A549 (cell line): ENCODE data around the gene ATP4A. TPM values are rescaled to one million over a fixed set of nuclear protein-coding genes. Genes with fewer than 3 reads are reported as not detected.

ENCODE experiments used
- ATAC-seq, 2 experiments: fragments of 200-7000 bp in 1 of 2; fragments of >200 bp in 1 of 2; cut with Nextera tagmentation in 1 of 2; cut with Tn5 transposase in 1 of 2; 3 replicates each; pipeline versions ENCODE4 v1.8.0 to v1.9.1; 2018 to 2020; ENCODE audit warnings: mild to moderate bottlenecking in 1 of 2, moderate library complexity in 1 of 2
- CTCF ChIA-PET: fragments of 300-600 bp; sonication (Branson Sonifier 250); formaldehyde crosslinking; extraction: SDS; loops from one replicate; lab custom pipeline; 2021; ENCODE audit warnings: antibody characterized with exemption, inconsistent platforms; lab: Yijun Ruan, JAX
- POLR2A ChIA-PET: fragments of 350-600 bp; formaldehyde crosslinking; extraction: SDS; loops from one replicate; lab custom pipeline; 2021; ENCODE audit warnings: antibody characterized with exemption, inconsistent platforms; lab: Yijun Ruan, JAX
- DNase-seq, 2 experiments: peaks; one replicate each; pipeline versions ENCODE4 v3.0.0 to v3.0.0-alpha.2; 2011 to 2016; ENCODE audit warnings: low read depth in 1 of 2, low spot score in 1 of 2
- FAIRE-seq: peaks from 2 replicates; lab custom pipeline; 2011; peaks lifted over from hg19 to GRCh38; lab: Jason Lieb, UNC
- H3K27ac ChIP-seq, 2 experiments: fragments of >200 bp; sonication (Bioruptor Twin); formaldehyde crosslinking; 3 replicates each; pipeline ENCODE4 v1.5.1; 2016 to 2017
- H3K4me1 ChIP-seq: fragments of >200 bp; sonication (Bioruptor Twin); formaldehyde crosslinking; 3 replicates; pipeline ENCODE4 v1.6.1; 2016
- H3K4me2 ChIP-seq: fragments of >200 bp; sonication (Bioruptor Twin); formaldehyde crosslinking; 3 replicates; pipeline ENCODE4 v1.6.1; 2016
- H3K4me3 ChIP-seq: fragments of >200 bp; sonication (Bioruptor Twin); formaldehyde crosslinking; 3 replicates; pipeline ENCODE4 v1.5.1; 2016
- H3K9me3 ChIP-seq: fragments of >200 bp; sonication (Bioruptor Twin); formaldehyde crosslinking; 3 replicates; pipeline ENCODE4 v1.6.1; 2016
- CEBPB ChIP-seq, 2 experiments: fragments of >200 bp in 1 of 2; sonication (Bioruptor Twin) in 1 of 2; formaldehyde crosslinking in 1 of 2; IDR thresholded peaks; 2 replicates each; pipeline ENCODE4 v1.6.1; 2012 to 2016
- E2F6 ChIP-seq: IDR thresholded peaks from 2 replicates; pipeline ENCODE4 v1.6.1; 2012; ENCODE audit warnings: low read depth, borderline replicate concordance
- EHMT2 ChIP-seq: fragments of 200-600 bp; sonication (generic); IDR thresholded peaks from 2 replicates; pipeline ENCODE4 v1.6.1; 2016; ENCODE audit warnings: antibody characterized with exemption, low read depth, mild to moderate bottlenecking, moderate library complexity
- ESRRA ChIP-seq: fragments of 150-350 bp; IDR thresholded peaks from 2 replicates; pipeline ENCODE4 v1.6.1; 2014; ENCODE audit warnings: mild to moderate bottlenecking, low read length, borderline replicate concordance
- FOSB ChIP-seq: fragments of 250-450 bp; sonication (Bioruptor Pico); IDR thresholded peaks from 2 replicates; pipeline ENCODE4 v1.5.0; 2020; ENCODE audit warnings: mild to moderate bottlenecking, moderate library complexity
- FOXS1 ChIP-seq: fragments of 250-450 bp; sonication (Bioruptor Pico); IDR thresholded peaks from 2 replicates; pipeline ENCODE4 v1.5.0; 2020; ENCODE audit warnings: mild to moderate bottlenecking, moderate library complexity
- GATA3 ChIP-seq: IDR thresholded peaks from 2 replicates; pipeline ENCODE4 v1.6.1; 2012; ENCODE audit warnings: borderline replicate concordance
- HEYL ChIP-seq: fragments of 250-450 bp; sonication (Bioruptor Pico); IDR thresholded peaks from 2 replicates; pipeline ENCODE4 v1.8.0; 2021; ENCODE audit warnings: mild to moderate bottlenecking, moderate library complexity
- HOXB13 ChIP-seq: fragments of 250-450 bp; sonication (Bioruptor Pico); IDR thresholded peaks from 2 replicates; pipeline ENCODE4 v1.5.0; 2020; ENCODE audit warnings: low read depth, mild to moderate bottlenecking, moderate library complexity
- KDM5A ChIP-seq: fragments of 200-600 bp; sonication (generic); IDR thresholded peaks from 2 replicates; pipeline ENCODE4 v1.6.1; 2016; ENCODE audit warnings: antibody characterized with exemption, mild to moderate bottlenecking
- MAX ChIP-seq: IDR thresholded peaks from 2 replicates; pipeline ENCODE4 v1.6.1; 2012
- POLR2AphosphoS2 ChIP-seq: conservative IDR thresholded peaks from 2 replicates; pipeline ENCODE4 v1.6.1; 2012; ENCODE audit warnings: low read length, improper control_type of control experiment, inconsistent platforms
- RFX5 ChIP-seq: fragments of 450-650 bp; IDR thresholded peaks from 2 replicates; pipeline ENCODE4 v1.7.1; 2014; ENCODE audit warnings: antibody characterized with exemption, mild to moderate bottlenecking, moderate library complexity
- RNF2 ChIP-seq: fragments of 200-600 bp; sonication (generic); IDR thresholded peaks from 2 replicates; pipeline ENCODE4 v1.6.1; 2016; ENCODE audit warnings: low read depth, mild to moderate bottlenecking, antibody characterized with exemption, moderate library complexity, borderline replicate concordance
- ZC3H11A ChIP-seq: fragments of 450-650 bp; IDR thresholded peaks from 2 replicates; pipeline ENCODE4 v1.6.1; 2014; ENCODE audit warnings: antibody characterized with exemption, mild to moderate bottlenecking
- ZNF302 ChIP-seq: fragments of 250-450 bp; sonication (Bioruptor Pico); IDR thresholded peaks from 2 replicates; pipeline ENCODE4 v1.9.0; 2021; ENCODE audit warnings: inconsistent platforms, mild to moderate bottlenecking, moderate library complexity
- WGBS: methylation state at CpG from one replicate; pipeline ENCODE4 v1.1.6; 2017; ENCODE audit errors: missing lambda C conversion rate; 5-methylcytosine and 5-hydroxymethylcytosine counted together
- polyA plus RNA-seq, 4 experiments: library from polyadenylated mRNA; depleted of rRNA in 3 of 4; stranded (reverse); fragments of >200 nt; fragmentation: RNase III in 1 of 4; extraction: RNeasy Plus Mini Kit Qiagen cat#74134 plus additional on column Dnase treatment in 1 of 4; gene quantifications; 2 replicates in 3 of 4; 3 replicates in 1 of 4; pipeline ENCODE4 v1.2.3, GENCODE V29; 2011 to 2017
- TF ChIP-seq, protein P1 (sequence below): IDR thresholded peaks from 2 replicates; pipeline ENCODE4 v1.6.1; 2012
- TF ChIP-seq, protein P2 (sequence below): fragments of 250-450 bp; sonication (Bioruptor Pico); IDR thresholded peaks from 2 replicates; pipeline ENCODE4 v1.5.0; 2021; ENCODE audit warnings: mild to moderate bottlenecking, moderate library complexity, borderline replicate concordance

The ATP4A gene
- polyA plus RNA-seq, 2 of the 4 experiments (the other 2 are of a cell fraction) = not detected

DNA sequence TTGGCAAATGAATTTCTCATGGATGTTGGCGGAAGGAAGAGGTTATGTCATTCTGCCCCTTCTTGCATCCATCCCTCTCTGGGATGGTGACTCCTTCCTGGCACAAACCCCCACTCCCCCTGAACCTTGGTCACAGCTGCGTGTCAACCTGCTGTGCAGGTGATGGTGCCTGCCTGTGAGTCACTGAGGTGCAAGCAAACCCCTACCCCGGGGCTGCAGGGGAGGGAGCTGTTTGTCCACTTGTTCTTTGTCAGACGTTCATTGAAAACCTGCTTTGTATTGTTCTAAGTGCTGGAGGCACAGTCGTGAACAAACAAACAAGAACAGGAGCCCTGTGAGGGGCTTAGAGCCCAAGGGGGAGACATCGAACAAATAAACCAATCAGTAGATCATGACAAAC lies 32.2 kb downstream of the ATP4A start:
- no peak for ATAC-seq
- Histone ChIP-seq H3K4me1 (peaks cover 18% of the 10 kb centered on the region), H3K9me3 (no peaks in the 10 kb centered on the region), H3K4me3 (no peak overlapping the region)
- POLR2A ChIA-PET = interaction anchor here (1.0 kb wide), 1 partner anchor 21 kb away, joined by 3 read pairs; no protein-coding TSS in a partner anchor
- CTCF ChIA-PET = interaction anchor here (1.0 to 5.9 kb wide), 6 partner anchors 11 to 46 kb away, joined by 3 to 52 read pairs (median 4); no protein-coding TSS in a partner anchor
- 30% methylated on average over 6 of the region's 6 CpGs for WGBS
- TF ChIP-seq E2F6 (no peak), EHMT2 (no peak), MAX (no peak), GATA3 (no peak)
- TF ChIP-seq, protein P1, sequence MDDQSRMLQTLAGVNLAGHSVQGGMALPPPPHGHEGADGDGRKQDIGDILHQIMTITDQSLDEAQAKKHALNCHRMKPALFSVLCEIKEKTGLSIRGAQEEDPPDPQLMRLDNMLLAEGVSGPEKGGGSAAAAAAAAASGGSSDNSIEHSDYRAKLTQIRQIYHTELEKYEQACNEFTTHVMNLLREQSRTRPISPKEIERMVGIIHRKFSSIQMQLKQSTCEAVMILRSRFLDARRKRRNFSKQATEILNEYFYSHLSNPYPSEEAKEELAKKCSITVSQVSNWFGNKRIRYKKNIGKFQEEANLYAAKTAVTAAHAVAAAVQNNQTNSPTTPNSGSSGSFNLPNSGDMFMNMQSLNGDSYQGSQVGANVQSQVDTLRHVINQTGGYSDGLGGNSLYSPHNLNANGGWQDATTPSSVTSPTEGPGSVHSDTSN = no peak
- TF ChIP-seq, all 56 proteins: peak for 0
- DNase-seq (no peak), FAIRE-seq (peak; percentile 7)
- H3K27ac ChIP-seq = no peak overlapping the region
- no peak overlapping the region for H3K4me2 ChIP-seq

DNA sequence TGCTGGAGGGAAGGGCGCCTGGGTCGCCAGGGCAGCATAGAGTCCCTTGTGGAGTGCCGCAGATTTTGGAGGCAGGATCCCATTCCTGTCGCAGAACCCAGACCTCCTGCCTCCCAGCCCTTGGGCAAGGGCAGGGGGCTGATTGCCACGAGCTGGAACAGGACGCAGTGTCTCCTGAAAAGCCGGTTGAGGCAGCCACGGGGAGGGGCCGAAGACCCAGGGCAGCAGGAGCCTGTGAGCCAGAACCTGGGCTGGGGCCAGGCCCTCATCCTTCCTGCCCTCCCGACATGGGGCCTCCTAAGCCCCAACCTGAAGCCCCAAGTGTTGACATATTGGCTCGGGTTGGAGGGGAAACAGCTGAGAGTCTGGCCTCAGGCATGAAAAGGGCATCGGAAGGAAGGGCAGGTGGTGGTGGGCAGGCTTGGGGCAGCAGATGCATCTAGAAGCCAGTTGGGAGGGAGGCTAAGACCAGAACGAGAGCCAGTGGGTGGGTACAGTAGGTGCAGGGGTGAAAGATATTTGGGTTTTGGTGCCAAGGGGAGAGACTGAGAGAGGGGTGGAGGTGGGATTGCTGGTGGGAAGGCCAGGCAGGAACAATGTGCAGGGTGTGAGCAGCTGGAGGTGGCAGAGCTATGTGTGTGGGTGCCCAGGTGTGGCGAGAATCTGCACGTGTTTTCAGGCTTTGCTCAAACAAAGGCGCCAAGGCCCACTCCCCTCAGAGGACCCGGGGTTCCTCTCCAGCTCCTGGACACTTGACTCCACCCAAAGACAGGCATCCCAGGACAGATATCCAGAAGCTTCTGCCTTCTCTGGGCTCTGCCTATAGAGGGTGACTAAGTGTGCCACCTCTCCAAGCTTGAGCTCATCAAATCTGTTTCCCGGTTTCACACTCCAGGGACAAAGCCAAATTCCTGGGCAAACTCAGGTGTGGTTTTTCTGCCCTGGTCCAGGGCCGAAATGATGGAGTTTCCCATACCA lies 33.9 kb downstream of the ATP4A start:
- FAIRE-seq (no peak), ATAC-seq (no peak), DNase-seq (no peak)
- ChIA-PET POLR2A (interaction anchor here (1.2 to 1.6 kb wide), 2 partner anchors 11 to 19 kb away, joined by 3 read pairs; no protein-coding TSS in a partner anchor), CTCF (interaction anchor here (0.6 to 5.9 kb wide), 13 partner anchors 9 to 555 kb away, joined by 3 to 52 read pairs (median 4); partner anchors contain the start of gene DMKN)
- peaks cover 18% of the 10 kb centered on the region for H3K4me1 ChIP-seq
- H3K4me3 ChIP-seq = no peak overlapping the region
- H3K4me2 ChIP-seq = no peak overlapping the region
- no peak overlapping the region for H3K27ac ChIP-seq
- TF ChIP-seq KDM5A = no peak
- TF ChIP-seq, protein P2, sequence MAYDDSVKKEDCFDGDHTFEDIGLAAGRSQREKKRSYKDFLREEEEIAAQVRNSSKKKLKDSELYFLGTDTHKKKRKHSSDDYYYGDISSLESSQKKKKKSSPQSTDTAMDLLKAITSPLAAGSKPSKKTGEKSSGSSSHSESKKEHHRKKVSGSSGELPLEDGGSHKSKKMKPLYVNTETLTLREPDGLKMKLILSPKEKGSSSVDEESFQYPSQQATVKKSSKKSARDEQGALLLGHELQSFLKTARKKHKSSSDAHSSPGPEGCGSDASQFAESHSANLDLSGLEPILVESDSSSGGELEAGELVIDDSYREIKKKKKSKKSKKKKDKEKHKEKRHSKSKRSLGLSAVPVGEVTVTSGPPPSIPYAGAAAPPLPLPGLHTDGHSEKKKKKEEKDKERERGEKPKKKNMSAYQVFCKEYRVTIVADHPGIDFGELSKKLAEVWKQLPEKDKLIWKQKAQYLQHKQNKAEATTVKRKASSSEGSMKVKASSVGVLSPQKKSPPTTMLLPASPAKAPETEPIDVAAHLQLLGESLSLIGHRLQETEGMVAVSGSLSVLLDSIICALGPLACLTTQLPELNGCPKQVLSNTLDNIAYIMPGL (CRISPR knock-in tag) = no peak
- TF ChIP-seq ESRRA = no peak
- TF ChIP-seq, protein P1 = no peak
- no peak for TF ChIP-seq RNF2
- TF ChIP-seq ZC3H11A = no peak
- no peak for TF ChIP-seq POLR2AphosphoS2
- TF ChIP-seq FOXS1 (CRISPR knock-in tag) = no peak
- no peak for TF ChIP-seq HEYL
- no peak for TF ChIP-seq ZNF302 (CRISPR knock-in tag)
- TF ChIP-seq HOXB13 = no peak
- no peak for TF ChIP-seq RFX5
- TF ChIP-seq FOSB (CRISPR knock-in tag) = no peak
- no peak for TF ChIP-seq CEBPB (IDR thresholded peaks at IDR 0.05)
- TF ChIP-seq, all 56 proteins: peak for 0
- WGBS = 58% methylated on average over 19 of the region's 19 CpGs
- no peaks in the 10 kb centered on the region for H3K9me3 ChIP-seq
